Colonic mucosa (tissue), 4 donors: Measurements from ENCODE around the gene PANX2. TPM values are rescaled to one million over a fixed set of nuclear protein-coding genes. Genes with fewer than 3 reads are reported as not detected.

Experiments
- DNase-seq: peaks from one replicate; pipeline ENCODE4 v3.0.0-alpha.2; 2020
- H3K27ac ChIP-seq: fragments of 200-600 bp; one replicate; pipeline ENCODE4 v1.8.0; 2021
- H3K27me3 ChIP-seq: fragments of 200-600 bp; one replicate; pipeline ENCODE4 v1.8.0; 2021
- H3K36me3 ChIP-seq: fragments of 200-600 bp; one replicate; pipeline ENCODE4 v1.8.0; 2021
- H3K4me1 ChIP-seq: fragments of 200-600 bp; one replicate; pipeline ENCODE4 v1.8.0; 2021; ENCODE audit warnings: mild to moderate bottlenecking
- H3K4me3 ChIP-seq: fragments of 200-600 bp; one replicate; pipeline ENCODE4 v1.8.0; 2021
- H3K9ac ChIP-seq, 2 donors: one replicate each; pipeline ENCODE4 v1.7.0; 2013; ENCODE audit warnings: control low read depth in 2 of 2, low read depth in 2 of 2, low read length in 2 of 2
- H3K9me3 ChIP-seq: fragments of 200-600 bp; one replicate; pipeline ENCODE4 v1.8.0; 2021
- intact Hi-C: fragments of 100-400 bp; cut with DNase I; formaldehyde crosslinking; loops from one replicate; pipeline ENCODE4 v1.14.1; 2022
- total RNA-seq, 2 donors: library from RNA; stranded (reverse); fragmentation: NEBNext Ultra II Directional in 1 of 2; extraction: Animal tissue kit (Norgen Biotek cat#: 25700) in 1 of 2; gene quantifications; one replicate each; pipeline ENCODE4 v1.2.1, GENCODE V29; 2021
- TF ChIP-seq, protein P1 (sequence below): fragments of 200-600 bp; IDR thresholded peaks from one replicate; pipeline ENCODE4 v1.8.0; 2022; ENCODE audit warnings: antibody characterized with exemption, mild to moderate bottlenecking
- donor health status: healthy.
- donor health status: DM: no; HTN: no; CAD: no.
- donor health status: DM: no; HTN: no; CAD: no.

Gene PANX2
- total RNA-seq, 2 donors from 2014 or later: not detected

DNA sequence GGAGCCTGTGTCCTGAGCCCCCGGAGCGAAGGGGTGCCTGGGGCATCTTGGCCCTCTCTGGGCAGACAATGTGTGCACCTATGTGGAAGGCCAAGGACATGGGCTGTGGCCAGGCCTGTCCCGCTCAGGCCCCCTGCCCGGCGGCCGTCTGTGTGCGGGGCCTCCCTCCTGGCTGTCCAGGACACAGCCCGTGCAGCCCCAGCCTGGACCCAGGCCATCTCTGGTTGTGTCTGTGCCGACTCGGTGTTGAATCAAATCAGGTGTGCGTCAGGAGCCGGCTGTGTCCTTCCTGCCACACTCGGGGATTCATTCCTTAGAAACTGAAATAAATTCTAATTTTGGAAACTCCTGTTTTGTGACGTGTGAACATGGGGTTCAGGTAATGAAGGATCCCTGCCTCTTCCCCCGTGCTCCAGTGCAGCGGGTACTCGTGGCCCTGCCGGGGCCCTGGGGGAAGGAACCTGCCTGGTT lies 28.8 kb downstream of the PANX2 start:
- TF ChIP-seq, protein P1, sequence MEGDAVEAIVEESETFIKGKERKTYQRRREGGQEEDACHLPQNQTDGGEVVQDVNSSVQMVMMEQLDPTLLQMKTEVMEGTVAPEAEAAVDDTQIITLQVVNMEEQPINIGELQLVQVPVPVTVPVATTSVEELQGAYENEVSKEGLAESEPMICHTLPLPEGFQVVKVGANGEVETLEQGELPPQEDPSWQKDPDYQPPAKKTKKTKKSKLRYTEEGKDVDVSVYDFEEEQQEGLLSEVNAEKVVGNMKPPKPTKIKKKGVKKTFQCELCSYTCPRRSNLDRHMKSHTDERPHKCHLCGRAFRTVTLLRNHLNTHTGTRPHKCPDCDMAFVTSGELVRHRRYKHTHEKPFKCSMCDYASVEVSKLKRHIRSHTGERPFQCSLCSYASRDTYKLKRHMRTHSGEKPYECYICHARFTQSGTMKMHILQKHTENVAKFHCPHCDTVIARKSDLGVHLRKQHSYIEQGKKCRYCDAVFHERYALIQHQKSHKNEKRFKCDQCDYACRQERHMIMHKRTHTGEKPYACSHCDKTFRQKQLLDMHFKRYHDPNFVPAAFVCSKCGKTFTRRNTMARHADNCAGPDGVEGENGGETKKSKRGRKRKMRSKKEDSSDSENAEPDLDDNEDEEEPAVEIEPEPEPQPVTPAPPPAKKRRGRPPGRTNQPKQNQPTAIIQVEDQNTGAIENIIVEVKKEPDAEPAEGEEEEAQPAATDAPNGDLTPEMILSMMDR: no peak
- Histone ChIP-seq H3K4me1 (peaks cover 7% of the 10 kb centered on the region), H3K4me3 (no peak overlapping the region), H3K36me3 (peaks cover 7% of the 10 kb centered on the region), H3K9ac (no peak overlapping the region), H3K27me3 (no peaks in the 10 kb centered on the region), H3K9me3 (no peaks in the 10 kb centered on the region), H3K27ac (no peak overlapping the region)
- intact Hi-C loops: no loop called here
- DNase-seq: no peak

DNA sequence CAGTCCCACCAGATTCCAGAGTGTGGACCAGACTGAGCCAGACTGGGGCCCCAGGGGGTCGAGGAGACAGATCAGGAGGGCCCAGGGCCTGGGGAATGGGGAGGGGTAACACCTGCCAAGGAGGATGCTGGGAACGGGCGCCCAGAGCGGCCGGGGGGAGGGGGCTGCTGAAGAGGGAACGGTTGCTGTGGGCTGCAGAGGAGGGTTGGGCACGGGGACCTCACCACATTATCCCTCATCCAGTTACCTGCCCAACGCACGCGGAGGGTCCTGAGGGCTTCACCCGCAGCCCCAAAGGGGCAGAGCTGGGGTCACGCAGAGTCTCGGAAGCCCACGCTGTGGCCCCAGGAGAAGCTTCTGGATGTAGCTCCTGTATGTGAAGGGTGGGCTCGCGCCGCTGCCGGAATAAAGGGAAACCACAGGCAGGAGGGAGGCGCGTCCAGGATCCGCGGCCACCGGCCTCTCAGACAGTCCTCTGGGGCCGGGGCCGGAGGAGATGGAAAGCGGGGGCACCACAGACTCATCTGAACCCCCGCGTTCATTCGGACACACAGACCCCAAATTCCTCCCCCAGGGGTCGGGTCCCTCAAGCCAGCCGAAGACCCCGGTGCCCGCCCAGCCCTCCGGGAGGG lies 29.4 kb downstream of the PANX2 start:
- Histone ChIP-seq H3K4me1 (peaks cover 7% of the 10 kb centered on the region), H3K4me3 (peak overlapping the region; percentile 91), H3K27me3 (no peaks in the 10 kb centered on the region), H3K9me3 (no peaks in the 10 kb centered on the region), H3K27ac (peak overlapping the region; percentile 65), H3K9ac (peak overlapping the region; percentile 28 to 83), H3K36me3 (peaks cover 2% of the 10 kb centered on the region)
- intact Hi-C loops: no loop called here
- TF ChIP-seq, protein P1: no peak
- DNase-seq: no peak

DNA sequence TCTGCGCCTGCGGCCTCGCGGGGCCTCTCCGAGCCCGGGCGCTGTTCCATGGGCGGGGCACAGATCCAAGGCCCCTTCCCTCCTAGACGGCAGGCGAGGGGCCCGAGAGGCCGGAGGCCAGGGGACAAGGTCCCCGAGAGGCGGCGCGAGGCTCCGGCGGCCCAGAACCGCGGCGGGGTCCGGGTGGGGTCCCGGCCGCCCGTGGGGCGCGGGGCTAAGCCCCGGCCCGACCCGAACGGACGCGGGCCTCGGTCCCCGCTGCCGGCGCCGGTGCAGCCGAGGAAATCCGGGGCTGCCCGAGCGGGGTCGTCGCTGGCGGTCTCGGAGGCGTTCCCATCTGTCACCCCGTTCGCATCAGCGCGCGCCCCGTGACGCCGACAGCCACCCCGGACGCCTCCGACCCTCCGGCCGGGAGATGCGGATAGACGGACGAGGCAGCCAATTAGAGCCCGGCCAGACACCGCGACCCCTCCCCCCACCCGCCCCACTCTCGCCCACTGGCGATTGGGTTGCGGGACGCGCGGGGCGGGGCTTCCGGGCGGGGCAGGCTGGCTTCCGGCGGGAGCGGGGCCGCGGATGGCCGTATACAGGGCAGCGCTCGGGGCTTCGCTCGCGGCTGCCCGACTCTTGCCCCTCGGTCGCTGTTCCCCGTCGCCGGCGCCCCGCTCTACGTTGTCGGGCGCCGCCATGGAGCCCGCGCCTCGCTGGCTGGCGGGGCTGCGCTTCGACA lies 30.1 kb downstream of the PANX2 start, which contains the start of gene SELENOO:
Gene SELENOO (plus strand): TSS at position 551 of the 730 bp plus-strand sequence. CDS start 26 bp downstream, at position 577.
- H3K27me3 ChIP-seq: no peaks in the 10 kb centered on the region
- peak within 1 kb of the TSS; percentile 65 for H3K27ac ChIP-seq
- no peaks in the 10 kb centered on the region for H3K9me3 ChIP-seq
- H3K4me3 ChIP-seq: peak within 1 kb of the TSS; percentile 91
- DNase-seq: peak; percentile 91
- H3K9ac ChIP-seq: peak within 1 kb of the TSS; percentile 82 to 83
- peaks cover 7% of the 10 kb centered on the region for H3K4me1 ChIP-seq
- TF ChIP-seq, protein P1: no peak
- intact Hi-C loops: no loop called here
- no peaks in the 10 kb centered on the region for H3K36me3 ChIP-seq

DNA sequence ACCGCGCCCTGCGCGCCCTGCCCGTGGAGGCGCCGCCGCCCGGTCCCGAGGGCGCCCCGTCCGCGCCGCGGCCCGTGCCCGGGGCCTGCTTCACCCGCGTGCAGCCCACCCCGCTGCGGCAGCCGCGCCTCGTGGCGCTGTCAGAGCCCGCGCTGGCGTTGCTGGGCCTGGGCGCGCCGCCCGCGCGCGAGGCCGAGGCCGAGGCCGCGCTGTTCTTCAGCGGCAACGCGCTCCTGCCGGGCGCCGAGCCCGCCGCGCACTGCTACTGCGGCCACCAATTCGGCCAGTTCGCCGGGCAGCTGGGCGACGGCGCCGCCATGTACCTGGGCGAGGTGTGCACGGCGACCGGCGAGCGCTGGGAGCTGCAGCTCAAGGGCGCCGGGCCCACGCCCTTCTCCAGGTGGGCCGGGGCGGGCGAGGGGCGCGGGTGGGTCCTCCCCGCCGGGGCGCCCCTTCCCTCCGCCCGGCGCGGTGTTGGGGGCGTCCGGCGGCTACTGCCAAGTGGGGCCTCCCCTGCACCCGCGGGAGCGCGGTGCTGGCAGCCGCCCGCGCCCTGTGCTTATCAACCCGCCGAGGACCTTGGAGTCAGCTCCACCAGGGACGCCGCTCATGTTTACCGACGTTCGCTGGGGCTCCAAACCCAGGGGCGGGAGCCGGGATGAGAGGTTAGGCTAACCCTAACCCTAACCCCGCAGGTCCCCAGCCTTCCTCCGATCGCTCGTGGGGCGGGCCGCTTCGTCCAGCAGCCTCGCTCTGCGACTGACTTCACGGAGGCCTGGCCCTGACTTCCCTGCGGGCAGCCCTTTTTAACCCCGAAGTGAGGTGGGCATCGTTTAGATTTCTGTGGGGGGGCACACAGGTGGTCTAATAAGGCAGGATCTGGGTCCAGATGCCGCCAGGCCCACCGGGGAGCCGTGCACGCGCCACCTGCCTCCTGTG lies 30.9 kb downstream of the PANX2 start:
- TF ChIP-seq, protein P1: no peak
- Histone ChIP-seq H3K27ac (no peak overlapping the region), H3K36me3 (no peaks in the 10 kb centered on the region), H3K4me1 (peaks cover 7% of the 10 kb centered on the region), H3K9me3 (no peaks in the 10 kb centered on the region), H3K9ac (peak overlapping the region; percentile 82 to 83), H3K4me3 (peak overlapping the region; percentile 91), H3K27me3 (no peaks in the 10 kb centered on the region)
- peak; percentile 45 for DNase-seq
- intact Hi-C loops: no loop called here

DNA sequence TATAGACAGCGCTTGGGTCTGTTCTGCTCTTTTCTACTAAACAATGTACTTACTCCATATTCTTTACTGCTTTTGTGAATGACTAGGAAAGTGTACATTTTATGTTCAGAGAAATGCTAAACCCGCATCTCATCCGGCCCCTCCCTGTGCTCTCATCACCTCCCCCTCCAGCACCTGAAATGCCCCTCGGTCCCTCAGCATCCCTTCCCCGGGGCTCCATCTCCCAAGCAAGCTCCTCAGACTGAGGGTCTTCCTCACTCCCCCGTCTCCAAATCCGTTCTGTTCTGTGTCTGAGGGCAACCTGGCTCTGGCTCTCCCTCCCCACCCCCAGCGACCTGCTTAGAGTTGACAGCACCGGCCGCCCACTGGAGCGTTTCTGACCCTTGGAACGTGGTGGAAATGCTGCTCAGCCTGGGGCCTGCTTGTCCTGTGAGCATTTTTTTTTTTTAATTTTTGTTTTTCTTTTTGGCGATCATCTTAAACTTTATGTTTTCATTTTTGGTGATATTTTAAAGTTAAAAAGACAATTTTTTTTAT lies 31.7 kb downstream of the PANX2 start:
- H3K27me3 ChIP-seq: no peaks in the 10 kb centered on the region
- no peak overlapping the region for H3K27ac ChIP-seq
- H3K9ac ChIP-seq: peak overlapping the region; percentile 82 to 83
- no peak for DNase-seq
- intact Hi-C loops: no loop called here
- peaks cover 7% of the 10 kb centered on the region for H3K4me1 ChIP-seq
- peak overlapping the region; percentile 91 for H3K4me3 ChIP-seq
- no peaks in the 10 kb centered on the region for H3K36me3 ChIP-seq
- TF ChIP-seq, protein P1: no peak
- H3K9me3 ChIP-seq: no peaks in the 10 kb centered on the region
